A673 (cell line): ENCODE data around the gene CYP24A1. TPM values are rescaled to one million over a fixed set of nuclear protein-coding genes. Genes with fewer than 3 reads are reported as not detected.
A peak's percentile ranks its signal among the peaks of the same experiment; 100 is the strongest.

Experiments
- BruUV-seq: library from RNA; stranded (reverse); fragments of 400-500 nt; replicated peaks from 2 replicates; lab custom pipeline; 2021; lab: Mats Ljungman, UMichigan
- CTCF ChIA-PET: fragments of 300-600 bp; sonication (Branson Sonifier 250); formaldehyde crosslinking; loops from one replicate; lab custom pipeline; 2022; ENCODE audit warnings: antibody characterized with exemption; lab: Charles Lee
- POLR2A ChIA-PET: fragments of 300-600 bp; sonication (Branson Sonifier 250); formaldehyde crosslinking; loops from one replicate; lab custom pipeline; 2022; ENCODE audit warnings: antibody characterized with exemption; ENCODE audit not compliant: low non-redundant PET; lab: Charles Lee
- DNase-seq: peaks from one replicate; pipeline ENCODE4 v3.0.0-alpha.2; 2015; ENCODE audit warnings: low spot score
- H3K27ac ChIP-seq: fragments of 200-600 bp; sonication (generic); 2 replicates; pipeline ENCODE4 v1.5.1; 2016; ENCODE audit warnings: mixed run types, low read depth, mild to moderate bottlenecking, mixed read lengths, antibody characterized with exemption, low read length; ENCODE audit not compliant: poor library complexity, severe bottlenecking
- H3K27me3 ChIP-seq: fragments of 200-600 bp; sonication (generic); replicated peaks from 2 replicates; pipeline ENCODE4 v1.6.1; 2017; ENCODE audit warnings: mixed run types, low read depth, mild to moderate bottlenecking, mixed read lengths, antibody characterized with exemption, low read length; ENCODE audit not compliant: insufficient read depth, poor library complexity
- H3K36me3 ChIP-seq: fragments of 200-600 bp; sonication (generic); 2 replicates; pipeline ENCODE4 v1.6.1; 2016; ENCODE audit warnings: mixed run types, mild to moderate bottlenecking, mixed read lengths, antibody characterized with exemption, low read length; ENCODE audit not compliant: insufficient read depth, poor library complexity, severe bottlenecking
- H3K4me1 ChIP-seq: fragments of 200-600 bp; sonication (generic); 2 replicates; pipeline ENCODE4 v1.6.1; 2017; ENCODE audit warnings: mixed run types, mild to moderate bottlenecking, mixed read lengths, antibody characterized with exemption, low read length; ENCODE audit not compliant: insufficient read depth, poor library complexity, severe bottlenecking
- H3K4me3 ChIP-seq: fragments of 200-600 bp; sonication (generic); 2 replicates; pipeline ENCODE4 v1.5.1; 2016; ENCODE audit warnings: low read depth, mixed run types, mild to moderate bottlenecking, mixed read lengths, low read length; ENCODE audit not compliant: poor library complexity, severe bottlenecking
- H3K9me3 ChIP-seq: fragments of 200-600 bp; sonication (generic); 2 replicates; pipeline ENCODE4 v1.6.1; 2016; ENCODE audit warnings: mixed run types, low read depth, mild to moderate bottlenecking, mixed read lengths, antibody characterized with exemption, low read length; ENCODE audit not compliant: poor library complexity, severe bottlenecking
- EZH2 ChIP-seq: fragments of 200-600 bp; sonication (generic); IDR thresholded peaks from 2 replicates; pipeline ENCODE4 v1.6.1; 2017; ENCODE audit warnings: borderline replicate concordance, low read depth, mild to moderate bottlenecking, mixed read lengths, antibody characterized with exemption, low read length; ENCODE audit not compliant: poor library complexity, severe bottlenecking
- intact Hi-C: fragments of 100-400 bp; cut with micrococcal nuclease; formaldehyde crosslinking; loops from one replicate; pipeline ENCODE4 v1.10.0; 2022; ENCODE audit not compliant: unreplicated experiment
- total RNA-seq: library from RNA; stranded (reverse); gene quantifications from 2 replicates; pipeline ENCODE4 v1.2.3, GENCODE V29; 2021
- TF ChIP-seq, protein P1 (sequence below): fragments of 300-800, 200-600 bp; sonication (generic); conservative IDR thresholded peaks from 2 replicates; pipeline ENCODE4 v1.5.1; 2017; ENCODE audit warnings: low read depth, mild to moderate bottlenecking, antibody characterized with exemption, low read length, moderate library complexity, mixed read lengths

The CYP24A1 gene
- total RNA-seq, 1 experiment from 2014 or later, result 0.56 TPM

DNA sequence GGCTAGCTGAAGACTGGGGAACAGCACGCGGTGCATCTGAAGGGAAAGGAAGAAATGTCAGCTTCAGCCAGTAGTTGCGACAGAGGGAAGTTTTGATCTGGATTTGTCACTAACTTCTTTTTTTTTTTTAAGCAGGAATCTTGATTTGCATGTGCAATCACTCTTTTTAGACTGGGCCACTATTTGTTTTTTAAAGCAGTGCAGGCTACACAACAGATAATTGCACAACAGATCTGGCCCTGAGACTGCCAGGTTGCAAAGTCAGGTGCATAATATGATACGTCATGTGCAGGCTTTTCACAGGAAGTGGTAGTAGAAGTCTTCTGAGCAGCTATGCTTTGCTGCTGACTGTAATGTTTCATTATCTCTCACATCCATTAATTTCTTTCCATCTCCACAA is 47.6 kb upstream of the CYP24A1 start:
- H3K27ac ChIP-seq, result no peak overlapping the region
- H3K36me3 ChIP-seq, result peaks cover 23% of the 10 kb centered on the region
- no peak for TF ChIP-seq EZH2
- TF ChIP-seq, protein P1, sequence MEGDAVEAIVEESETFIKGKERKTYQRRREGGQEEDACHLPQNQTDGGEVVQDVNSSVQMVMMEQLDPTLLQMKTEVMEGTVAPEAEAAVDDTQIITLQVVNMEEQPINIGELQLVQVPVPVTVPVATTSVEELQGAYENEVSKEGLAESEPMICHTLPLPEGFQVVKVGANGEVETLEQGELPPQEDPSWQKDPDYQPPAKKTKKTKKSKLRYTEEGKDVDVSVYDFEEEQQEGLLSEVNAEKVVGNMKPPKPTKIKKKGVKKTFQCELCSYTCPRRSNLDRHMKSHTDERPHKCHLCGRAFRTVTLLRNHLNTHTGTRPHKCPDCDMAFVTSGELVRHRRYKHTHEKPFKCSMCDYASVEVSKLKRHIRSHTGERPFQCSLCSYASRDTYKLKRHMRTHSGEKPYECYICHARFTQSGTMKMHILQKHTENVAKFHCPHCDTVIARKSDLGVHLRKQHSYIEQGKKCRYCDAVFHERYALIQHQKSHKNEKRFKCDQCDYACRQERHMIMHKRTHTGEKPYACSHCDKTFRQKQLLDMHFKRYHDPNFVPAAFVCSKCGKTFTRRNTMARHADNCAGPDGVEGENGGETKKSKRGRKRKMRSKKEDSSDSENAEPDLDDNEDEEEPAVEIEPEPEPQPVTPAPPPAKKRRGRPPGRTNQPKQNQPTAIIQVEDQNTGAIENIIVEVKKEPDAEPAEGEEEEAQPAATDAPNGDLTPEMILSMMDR, result no peak
- ChIA-PET POLR2A (no interaction called here), CTCF (no interaction called here)
- no TSS peak for BruUV-seq
- no peak overlapping the region for H3K4me3 ChIP-seq
- H3K9me3 ChIP-seq, result no peaks in the 10 kb centered on the region
- intact Hi-C loops, result no loop called here
- no peak for DNase-seq
- no peaks in the 10 kb centered on the region for H3K4me1 ChIP-seq
- no peaks in the 10 kb centered on the region for H3K27me3 ChIP-seq

DNA sequence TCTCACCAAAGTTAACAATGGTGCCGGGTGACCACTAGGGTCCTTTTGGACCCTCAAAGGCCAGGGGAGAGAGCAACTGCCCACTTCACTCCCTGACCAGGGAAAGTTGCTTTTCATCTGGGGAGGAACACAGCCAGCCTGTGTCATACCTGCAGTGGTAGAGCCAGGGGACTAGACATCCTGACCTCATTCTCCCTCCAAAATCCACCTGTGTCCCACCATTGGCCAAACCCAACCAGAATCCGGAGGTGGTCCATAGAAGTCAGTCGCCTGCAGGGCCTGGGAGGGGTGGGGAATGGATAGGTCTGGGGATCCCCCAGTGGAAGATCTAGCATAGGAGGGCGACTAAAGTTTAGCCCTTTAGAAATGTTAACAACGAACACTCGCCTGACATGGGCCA is 46.9 kb upstream of the CYP24A1 start:
- CTCF ChIA-PET, result no interaction called here

DNA sequence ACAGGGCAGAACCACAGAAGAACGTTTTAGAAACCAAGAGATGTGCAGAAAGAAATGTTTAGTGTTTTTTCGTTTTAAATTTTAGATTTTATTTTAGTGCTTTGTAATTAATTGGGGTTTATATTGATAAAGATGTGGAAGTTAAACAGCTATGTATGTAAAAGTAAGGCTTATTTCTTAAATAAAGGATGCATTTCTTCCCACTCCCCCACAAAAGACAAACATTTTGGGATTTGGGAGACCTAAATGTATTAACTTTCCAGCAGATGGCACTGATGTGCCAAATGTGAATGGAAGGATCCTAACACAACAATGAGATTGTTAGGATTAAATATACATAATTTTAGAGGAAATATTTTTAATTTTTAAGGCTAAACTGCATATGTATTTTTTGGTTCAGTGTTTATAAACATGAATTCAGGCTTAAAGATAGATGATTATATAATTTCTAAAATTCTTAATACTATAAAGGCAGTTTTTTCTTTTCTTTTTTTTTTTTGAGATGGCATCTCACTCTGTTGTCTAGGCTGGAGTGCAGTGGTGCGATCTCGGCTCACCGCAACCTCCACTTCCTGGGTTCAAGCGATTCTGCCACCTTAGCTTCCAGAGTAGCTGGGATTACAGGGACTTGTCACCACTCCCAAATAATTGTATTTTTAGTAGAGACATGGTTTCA is 46.1 kb upstream of the CYP24A1 start:
- CTCF ChIA-PET, result no interaction called here
- no peaks in the 10 kb centered on the region for H3K27me3 ChIP-seq
- intact Hi-C loops, result loop anchor here (1.0 to 5.0 kb wide), 2 partner anchors 257 to 427 kb away; partner anchors contain the start of gene DOK5
- H3K4me1 ChIP-seq, result no peaks in the 10 kb centered on the region
- peaks cover 37% of the 10 kb centered on the region for H3K36me3 ChIP-seq
- TF ChIP-seq, protein P1, result peak; percentile 70
- TF ChIP-seq EZH2, result no peak
- BruUV-seq, result no TSS peak
- peak; percentile 62 for DNase-seq
- no peak overlapping the region for H3K4me3 ChIP-seq
- H3K27ac ChIP-seq, result no peak overlapping the region
- POLR2A ChIA-PET, result no interaction called here
- H3K9me3 ChIP-seq, result no peaks in the 10 kb centered on the region

More for the DNA sequence above, 46.9 kb upstream of the CYP24A1 start:
- no peak overlapping the region for H3K27ac ChIP-seq
- no TSS peak for BruUV-seq
- H3K4me1 ChIP-seq, result no peaks in the 10 kb centered on the region
- TF ChIP-seq, protein P1, result no peak
- TF ChIP-seq EZH2, result no peak
- H3K9me3 ChIP-seq, result no peaks in the 10 kb centered on the region
- no peak overlapping the region for H3K4me3 ChIP-seq
- intact Hi-C loops, result loop anchor here (1.0 kb wide), 1 partner anchor 427 kb away; no protein-coding TSS in a partner anchor
- H3K36me3 ChIP-seq, result peaks cover 29% of the 10 kb centered on the region
- no peaks in the 10 kb centered on the region for H3K27me3 ChIP-seq
- DNase-seq, result no peak
- POLR2A ChIA-PET, result no interaction called here
